IMR-90 (cell line): ENCODE results near the gene SEBOX. TPM values are rescaled to one million over a fixed set of nuclear protein-coding genes. Genes with fewer than 3 reads are reported as not detected.

Experiments used
- ATAC-seq: fragments of 200-7000 bp; cut with Tn5 transposase; 2 replicates; pipeline ENCODE4 v1.9.1; 2020; ENCODE audit warnings: low read depth, mild to moderate bottlenecking, moderate library complexity
- BruUV-seq: library from RNA; stranded (reverse); fragments of 400-500 nt; replicated peaks from 2 replicates; lab custom pipeline; 2021; lab: Mats Ljungman, UMichigan
- CTCF ChIA-PET: fragments of 300-600 bp; formaldehyde crosslinking; extraction: SDS; loops from one replicate; lab custom pipeline; 2021; ENCODE audit warnings: antibody characterized with exemption; lab: Yijun Ruan, JAX
- POLR2A ChIA-PET: fragments of 300-600 bp; sonication (Branson Sonifier 250); formaldehyde crosslinking; loops from one replicate; lab custom pipeline; 2022; ENCODE audit warnings: antibody characterized with exemption; ENCODE audit not compliant: unreplicated experiment; lab: Charles Lee
- DNase-seq: peaks from one replicate; pipeline ENCODE4 v3.0.0; 2013
- H2AFZ ChIP-seq: replicated peaks from 2 replicates; pipeline ENCODE3; 2013; ENCODE audit warnings: low read length, mild to moderate bottlenecking; ENCODE audit not compliant: poor library complexity
- H2AK5ac ChIP-seq: 2 replicates; pipeline ENCODE4 v1.6.1; 2013; ENCODE audit warnings: low read depth, low read length, inconsistent platforms
- H2AK9ac ChIP-seq: replicated peaks from 2 replicates; pipeline ENCODE3; 2013; ENCODE audit warnings: mild to moderate bottlenecking, low read depth, low read length, moderate library complexity; ENCODE audit not compliant: poor library complexity
- H2BK120ac ChIP-seq: 2 replicates; pipeline ENCODE4 v1.6.1; 2013; ENCODE audit warnings: low read depth, low read length, inconsistent platforms
- H2BK15ac ChIP-seq: 3 replicates; pipeline ENCODE4 v1.6.1; 2013; ENCODE audit warnings: low read depth, low read length, inconsistent platforms
- H2BK20ac ChIP-seq: 2 replicates; pipeline ENCODE4 v1.6.1; 2013; ENCODE audit warnings: low read depth, mild to moderate bottlenecking, inconsistent platforms, low read length, moderate library complexity
- H2BK5ac ChIP-seq: 2 replicates; pipeline ENCODE4 v1.6.1; 2013; ENCODE audit warnings: mild to moderate bottlenecking, low read depth, low read length, inconsistent platforms; ENCODE audit not compliant: poor library complexity, severe bottlenecking
- H3K14ac ChIP-seq: replicated peaks from 2 replicates; pipeline ENCODE4 v1.6.1; 2013; ENCODE audit warnings: low read depth, low read length, inconsistent platforms
- H3K18ac ChIP-seq: 2 replicates; pipeline ENCODE4 v1.6.1; 2013; ENCODE audit warnings: low read depth, low read length, control low read depth
- H3K23ac ChIP-seq: 2 replicates; pipeline ENCODE4 v1.6.1; 2013; ENCODE audit warnings: low read depth, low read length, inconsistent platforms
- H3K27ac ChIP-seq: 2 replicates; pipeline ENCODE4 v1.5.1; 2013; ENCODE audit warnings: mild to moderate bottlenecking, control low read depth, low read length; ENCODE audit not compliant: insufficient read depth
- H3K27me3 ChIP-seq: 2 replicates; pipeline ENCODE4 v1.6.1; 2013; ENCODE audit warnings: low read length; ENCODE audit not compliant: control insufficient read depth, insufficient read depth
- H3K36me3 ChIP-seq: 2 replicates; pipeline ENCODE4 v1.6.1; 2013; ENCODE audit warnings: low read length, mixed read lengths; ENCODE audit not compliant: control insufficient read depth, insufficient read depth
- H3K4ac ChIP-seq: 2 replicates; pipeline ENCODE4 v1.6.1; 2013; ENCODE audit warnings: low read depth, low read length, inconsistent platforms
- H3K4me1 ChIP-seq: 2 replicates; pipeline ENCODE4 v1.6.1; 2013; ENCODE audit warnings: low read length, mixed read lengths; ENCODE audit not compliant: control insufficient read depth, insufficient read depth
- H3K4me2 ChIP-seq: 2 replicates; pipeline ENCODE4 v1.6.1; 2013; ENCODE audit warnings: low read depth, mild to moderate bottlenecking, control low read depth, low read length, moderate library complexity
- H3K4me3 ChIP-seq: 2 replicates; pipeline ENCODE4 v1.5.1; 2013; ENCODE audit warnings: low read depth, mild to moderate bottlenecking, control low read depth, low read length, moderate library complexity; ENCODE audit not compliant: insufficient read depth
- H3K56ac ChIP-seq: 2 replicates; pipeline ENCODE4 v1.6.1; 2013; ENCODE audit warnings: low read length, inconsistent platforms; ENCODE audit not compliant: insufficient read depth; ENCODE audit errors: extremely low read depth
- H3K79me1 ChIP-seq, 2 experiments: 2 replicates each; pipeline ENCODE4 v1.6.1; 2013; ENCODE audit warnings: low read length in 2 of 2, inconsistent platforms in 1 of 2, low read depth in 1 of 2
- H3K9ac ChIP-seq: 2 replicates; pipeline ENCODE4 v1.6.1; 2013; ENCODE audit warnings: low read depth, low read length, control low read depth
- H3K9me1 ChIP-seq: 2 replicates; pipeline ENCODE4 v1.6.1; 2013; ENCODE audit warnings: low read length, inconsistent platforms; ENCODE audit not compliant: insufficient read depth
- H3K9me3 ChIP-seq: 2 replicates; pipeline ENCODE4 v1.6.1; 2013; ENCODE audit warnings: low read length; ENCODE audit not compliant: control insufficient read depth, insufficient read depth
- H4K20me1 ChIP-seq: 2 replicates; pipeline ENCODE4 v1.6.1; 2013; ENCODE audit warnings: low read length, inconsistent platforms; ENCODE audit not compliant: insufficient read depth
- H4K5ac ChIP-seq: 2 replicates; pipeline ENCODE4 v1.6.1; 2013; ENCODE audit warnings: mild to moderate bottlenecking, low read depth, low read length, control low read depth
- H4K8ac ChIP-seq, 2 experiments: 2 replicates each; pipeline ENCODE4 v1.6.1; 2013; ENCODE audit warnings: low read depth in 2 of 2, low read length in 2 of 2, control low read depth in 1 of 2, inconsistent platforms in 1 of 2
- H4K91ac ChIP-seq: 2 replicates; pipeline ENCODE4 v1.6.1; 2013; ENCODE audit warnings: low read depth, low read length, inconsistent platforms; ENCODE audit not compliant: insufficient read depth
- BHLHE40 ChIP-seq: fragments of 150-350 bp; IDR thresholded peaks from 2 replicates; pipeline ENCODE4 v1.6.1; 2016; ENCODE audit warnings: mild to moderate bottlenecking, low read depth, low read length
- CTCF ChIP-seq: conservative IDR thresholded peaks from 2 replicates; pipeline ENCODE4 v1.5.1; 2012; ENCODE audit warnings: mild to moderate bottlenecking, low read depth, low read length, improper control_type of control experiment
- MAFK ChIP-seq: IDR thresholded peaks from 2 replicates; pipeline ENCODE4 v1.6.1; 2012; ENCODE audit warnings: low read depth, low read length, improper control_type of control experiment
- POLR2A ChIP-seq: IDR thresholded peaks from 2 replicates; pipeline ENCODE4 v1.6.1; 2012; ENCODE audit warnings: mild to moderate bottlenecking, low read depth, low read length
- RAD21 ChIP-seq: IDR thresholded peaks from 2 replicates; pipeline ENCODE4 v1.6.1; 2012; ENCODE audit warnings: low read length, improper control_type of control experiment
- RCOR1 ChIP-seq: IDR thresholded peaks from 2 replicates; pipeline ENCODE4 v1.6.1; 2012; ENCODE audit warnings: mild to moderate bottlenecking, low read length, improper control_type of control experiment; ENCODE audit not compliant: insufficient replicate concordance
- RFX5 ChIP-seq: IDR thresholded peaks from 2 replicates; pipeline ENCODE4 v1.8.0; 2012; ENCODE audit warnings: low read depth, mild to moderate bottlenecking, low read length, moderate library complexity
- SMC3 ChIP-seq: fragments of 150-350 bp; IDR thresholded peaks from 2 replicates; pipeline ENCODE4 v1.6.1; 2016; ENCODE audit warnings: low read depth, mild to moderate bottlenecking, antibody characterized with exemption, low read length, moderate library complexity
- WGBS, 2 experiments: methylation state at CpG; one replicate each; pipeline versions ENCODE4 v1.1.5 to v1.1.7; 2013; ENCODE audit warnings: missing lambda C conversion rate in 2 of 2; ENCODE audit not compliant: insufficient read length in 1 of 2; ENCODE audit errors: extremely low coverage in 2 of 2; 5-methylcytosine and 5-hydroxymethylcytosine counted together
- dilution Hi-C: fragments of 300-500 bp; cut with HindIII; formaldehyde crosslinking; loops from one replicate; pipeline ENCODE4 v1.14.3; 2018; ENCODE audit warnings: low sequenced_read_pairs; ENCODE audit not compliant: unreplicated experiment
- in situ Hi-C: fragments of 300-500 bp; cut with MboI; formaldehyde crosslinking; loops from 3 replicates; pipeline ENCODE4 v1.14.3; 2019; ENCODE audit warnings: low sequenced_read_pairs, inconsistent platforms, mixed read lengths
- intact Hi-C: fragments of 100-400 bp; cut with micrococcal nuclease; formaldehyde crosslinking; loops from 2 replicates; pipeline ENCODE4 v1.10.0; 2022
- polyA plus RNA-seq, 3 experiments: library from polyadenylated mRNA; depleted of rRNA; stranded (reverse); fragments of >200 nt; gene quantifications; 2 replicates each; pipeline ENCODE4 v1.2.3, GENCODE V29; 2012; ENCODE audit warnings: low replicate concordance in 1 of 3
- total RNA-seq: library from RNA; depleted of rRNA; stranded (reverse); fragments of >200 nt; gene quantifications from 2 replicates; pipeline ENCODE4 v1.2.3, GENCODE V29; 2012
- TF ChIP-seq, protein P1 (sequence below): fragments of 150-350 bp; IDR thresholded peaks from 2 replicates; pipeline ENCODE4 v1.6.1; 2016; ENCODE audit warnings: low read depth, mild to moderate bottlenecking, low read length, moderate library complexity, borderline replicate concordance

Gene SEBOX
- total and polyA plus RNA-seq, 2 of the 4 experiments (the other 2 are of a cell fraction): not detected

- H2BK15ac ChIP-seq: peak overlapping the region; percentile 22; the same call in 1 of the 3 replicates
- in situ Hi-C loops (loop anchor here (25.0 kb wide), 1 partner anchor 809 kb away; no protein-coding TSS in a partner anchor), dilution Hi-C loops (no loop called here), intact Hi-C loops (loop anchor here (2.0 kb wide), 1 partner anchor 542 kb away; no protein-coding TSS in a partner anchor)
- no peak overlapping the region for H3K4me2 ChIP-seq
- H3K36me3 ChIP-seq: peaks cover 82% of the 10 kb centered on the region
- no peak overlapping the region for H3K4me3 ChIP-seq
- H3K9me3 ChIP-seq: no peaks in the 10 kb centered on the region
- H4K5ac ChIP-seq: no peak overlapping the region
- H3K27ac ChIP-seq: peak overlapping the region; percentile 58
- H2BK20ac ChIP-seq: no peak overlapping the region; the same call in 1 of the 2 replicates
- no peak overlapping the region for H3K18ac ChIP-seq
- no peak for TF ChIP-seq MAFK
- peak; percentile 32 for TF ChIP-seq RAD21
- TF ChIP-seq SMC3: peak; percentile 28
- no peak for TF ChIP-seq BHLHE40
- no peak for TF ChIP-seq RFX5
- TF ChIP-seq, protein P1, sequence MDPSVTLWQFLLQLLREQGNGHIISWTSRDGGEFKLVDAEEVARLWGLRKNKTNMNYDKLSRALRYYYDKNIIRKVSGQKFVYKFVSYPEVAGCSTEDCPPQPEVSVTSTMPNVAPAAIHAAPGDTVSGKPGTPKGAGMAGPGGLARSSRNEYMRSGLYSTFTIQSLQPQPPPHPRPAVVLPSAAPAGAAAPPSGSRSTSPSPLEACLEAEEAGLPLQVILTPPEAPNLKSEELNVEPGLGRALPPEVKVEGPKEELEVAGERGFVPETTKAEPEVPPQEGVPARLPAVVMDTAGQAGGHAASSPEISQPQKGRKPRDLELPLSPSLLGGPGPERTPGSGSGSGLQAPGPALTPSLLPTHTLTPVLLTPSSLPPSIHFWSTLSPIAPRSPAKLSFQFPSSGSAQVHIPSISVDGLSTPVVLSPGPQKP: no peak
- no peak for TF ChIP-seq RCOR1
- TF ChIP-seq POLR2A: no peak
- peak; percentile 44 for TF ChIP-seq CTCF
- peak overlapping the region; percentile 57; the same call in 1 of the 2 replicates for H2AK5ac ChIP-seq
- 0 out of 2 replicates have a peak overlapping the region, but pooled peaks have one; percentile 15 for H3K14ac ChIP-seq
- peak; percentile 48 for ATAC-seq
- H2BK120ac ChIP-seq: peak overlapping the region; percentile 9; the same call in 1 of the 2 replicates
- no peak for DNase-seq
- H3K23ac ChIP-seq: no peak overlapping the region
- peaks cover 16% of the 10 kb centered on the region for H3K4me1 ChIP-seq
- peaks cover 13% of the 10 kb centered on the region for H4K20me1 ChIP-seq
- ChIA-PET CTCF (interaction anchor here (0.6 to 1.7 kb wide), 4 partner anchors 70 to 453 kb away, joined by 3 to 5 read pairs (median 4); partner anchors contain the start of gene LYRM9), POLR2A (interaction anchor here (1.6 to 2.8 kb wide), 2 partner anchors 11 to 12 kb away, joined by 8 to 9 read pairs; partner anchors contain the start of genes IFT20, POLDIP2 and TNFAIP1)
- H2AFZ ChIP-seq: no peak overlapping the region
- H4K91ac ChIP-seq: peak overlapping the region; percentile 26; the same call in 1 of the 2 replicates
- no peak overlapping the region for H3K9ac ChIP-seq
- peaks cover 15 to 63% of the 10 kb centered on the region in 2 experiments for H3K79me1 ChIP-seq
- peaks cover 12% of the 10 kb centered on the region; the same call in 1 of the 2 replicates for H3K9me1 ChIP-seq
- no peak overlapping the region for H2AK9ac ChIP-seq
- no TSS peak for BruUV-seq
- H3K4ac ChIP-seq: peak overlapping the region; percentile 67
- no peak overlapping the region; the same call in 1 of the 2 replicates for H3K56ac ChIP-seq
- peak overlapping the region; percentile 79 for H2BK5ac ChIP-seq
- H4K8ac ChIP-seq: peak overlapping the region in 1 of 2 experiments; percentile 46; a peak in 2 of 4 replicates
- no CpG with 5 or more reads among the region's 7 CpGs for WGBS, 2 experiments
- no peaks in the 10 kb centered on the region for H3K27me3 ChIP-seq
Observed at GRCh38 chr17:28346746-28347246, 18.2 kb downstream of the SEBOX start.
